HCT116 (cell line): ENCODE data around the gene HAUS1.

Source experiments
- CTCF ChIP-seq, 3 experiments: fragments of 200-600 bp in 1 of 3; sonication (generic) in 1 of 3; IDR thresholded peaks in 2 of 3; conservative IDR thresholded peaks in 1 of 3; 2 replicates each; pipeline ENCODE4 v1.5.1; 2012 to 2017; ENCODE audit warnings: low read depth in 2 of 3, low read length in 2 of 3, antibody characterized with exemption in 1 of 3, borderline replicate concordance in 1 of 3, control low read depth in 1 of 3, mild to moderate bottlenecking in 1 of 3, mixed read lengths in 1 of 3, mixed run types in 1 of 3, moderate library complexity in 1 of 3; ENCODE audit not compliant: insufficient read depth in 1 of 3
- POLR2AphosphoS5 ChIP-seq: IDR thresholded peaks from 2 replicates; pipeline ENCODE4 v1.6.1; 2011; ENCODE audit warnings: mild to moderate bottlenecking, low read depth, low read length, moderate library complexity
- REST ChIP-seq: IDR thresholded peaks from 2 replicates; pipeline ENCODE4 v1.6.1; 2012; ENCODE audit warnings: low read depth

- TF ChIP-seq CTCF (IDR thresholded peaks at IDR 0.05 in 2 of 3, conservative IDR thresholded peaks at IDR 0.05 in 1 of 3; ENCODE audit: borderline replicate concordance in 1 of 3, insufficient read depth in 1 of 3, low read depth in 2 of 3, low read length in 2 of 3), result no peak
- TF ChIP-seq POLR2AphosphoS5, result no peak
- no peak for TF ChIP-seq REST
These were observed 7.4 kb upstream of the HAUS1 start for GRCh38 chr18:46096651-46097300.
